ENCODE measurements around the gene DIPK1C. TPM values are rescaled to one million over a fixed set of nuclear protein-coding genes. Genes with fewer than 3 reads are reported as not detected.

Gene DIPK1C
- total and polyA plus RNA-seq, 9 of the 15 experiments (the other 6 are each of a cell fraction or from before 2014, with no cell fraction given), result 0.04 to 0.32 (median 0.15) TPM; not detected in 2

- BruUV-seq (replicated peaks), result no TSS peak
- POLR2A ChIA-PET, result no interaction called here
- Histone ChIP-seq H3K36me3 (ENCODE audit: control insufficient read depth, insufficient read depth, low read length) (no peaks in the 10 kb centered on the region), H3K9me3 (replicated peaks; ENCODE audit: control insufficient read depth, insufficient read depth, low read depth, low read length) (no peaks in the 10 kb centered on the region), H4K20me1 (replicated peaks; ENCODE audit: control insufficient read depth, insufficient read depth, low read length) (no peaks in the 10 kb centered on the region), H3K9me1 (ENCODE audit: control insufficient read depth, insufficient read depth, low read length) (no peaks in the 10 kb centered on the region), H3K79me2 (ENCODE audit: control insufficient read depth, insufficient read depth, low read length) (no peaks in the 10 kb centered on the region), H3K9ac (ENCODE audit: insufficient read depth in 1 of 2, low read depth in 2 of 2, low read length in 2 of 2) (peak overlapping the region; percentile 38 to 75; a peak in 2 of 4 replicates), H3K4me3 (no peak overlapping the region), H2AFZ (ENCODE audit: low read depth, low read length) (peak overlapping the region; percentile 81), H3K27me3 (ENCODE audit: control insufficient read depth in 2 of 2, insufficient read depth in 2 of 2, low read length in 2 of 2) (no peaks in the 10 kb centered on the region), H3K27ac (ENCODE audit: extremely low read depth, low read depth, low read length) (peak overlapping the region; percentile 74; the same call in 2 of the 3 replicates), H3K4me1 (replicated peaks in 1 of 2; ENCODE audit: control insufficient read depth in 2 of 2, insufficient read depth in 2 of 2, low read length in 2 of 2) (peaks cover 8 to 17% of the 10 kb centered on the region in 2 experiments; a peak in 4 of 5 replicates), H3K4me2 (ENCODE audit: insufficient read depth, low read length) (peak overlapping the region; percentile 73)
- CTCF ChIA-PET (ENCODE audit: low intra/inter-chr PET ratio), result no interaction called here
- ATAC-seq (peak; percentile 93), DNase-seq (ENCODE audit: extremely low read depth in 1 of 4, low spot score in 3 of 4) (peak; percentile 44 to 73 (median 50)), FAIRE-seq (peak; percentile 68)
- in situ Hi-C loops (cut with MboI), result no loop called here
- whole genome bisulfite sequencing (ENCODE audit: insufficient coverage, low coverage, missing lambda C conversion rate), result 0% methylated on average over 7 of the region's 7 CpGs
- intact Hi-C loops (cut with micrococcal nuclease), result no loop called here
- TF ChIP-seq, protein P1, sequence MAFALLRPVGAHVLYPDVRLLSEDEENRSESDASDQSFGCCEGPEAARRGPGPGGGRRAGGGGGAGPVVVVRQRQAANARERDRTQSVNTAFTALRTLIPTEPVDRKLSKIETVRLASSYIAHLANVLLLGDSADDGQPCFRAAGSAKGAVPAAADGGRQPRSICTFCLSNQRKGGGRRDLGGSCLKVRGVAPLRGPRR (CRISPR knock-in tag; IDR thresholded peaks at IDR 0.05), result no peak
- TF ChIP-seq, protein P2, sequence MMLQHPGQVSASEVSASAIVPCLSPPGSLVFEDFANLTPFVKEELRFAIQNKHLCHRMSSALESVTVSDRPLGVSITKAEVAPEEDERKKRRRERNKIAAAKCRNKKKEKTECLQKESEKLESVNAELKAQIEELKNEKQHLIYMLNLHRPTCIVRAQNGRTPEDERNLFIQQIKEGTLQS (IDR thresholded peaks at IDR 0.05), result peak; percentile 67; the same call in 1 of the 2 replicates
- TF ChIP-seq, protein P2 (CRISPR knock-in tag; conservative IDR thresholded peaks at IDR 0.05), result no peak
- TF ChIP-seq, protein P3, sequence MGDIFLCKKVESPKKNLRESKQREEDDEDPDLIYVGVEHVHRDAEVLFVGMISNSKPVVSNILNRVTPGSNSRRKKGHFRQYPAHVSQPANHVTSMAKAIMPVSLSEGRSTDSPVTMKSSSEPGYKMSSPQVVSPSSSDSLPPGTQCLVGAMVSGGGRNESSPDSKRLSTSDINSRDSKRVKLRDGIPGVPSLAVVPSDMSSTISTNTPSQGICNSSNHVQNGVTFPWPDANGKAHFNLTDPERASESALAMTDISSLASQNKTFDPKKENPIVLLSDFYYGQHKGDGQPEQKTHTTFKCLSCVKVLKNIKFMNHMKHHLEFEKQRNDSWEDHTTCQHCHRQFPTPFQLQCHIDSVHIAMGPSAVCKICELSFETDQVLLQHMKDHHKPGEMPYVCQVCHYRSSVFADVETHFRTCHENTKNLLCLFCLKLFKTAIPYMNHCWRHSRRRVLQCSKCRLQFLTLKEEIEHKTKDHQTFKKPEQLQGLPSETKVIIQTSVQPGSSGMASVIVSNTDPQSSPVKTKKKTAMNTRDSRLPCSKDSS (IDR thresholded peaks at IDR 0.05; ENCODE audit: low read depth, partially characterized antibody), result no peak
- TF ChIP-seq ARID3B (CRISPR knock-in tag; IDR thresholded peaks at IDR 0.05; ENCODE audit: borderline replicate concordance), result no peak
- no peak for TF ChIP-seq RBM25 (IDR thresholded peaks at IDR 0.05; ENCODE audit: low read depth, low read length, severe bottlenecking)
- TF ChIP-seq HIVEP1 (CRISPR knock-in tag; IDR thresholded peaks at IDR 0.05), result no peak
- TF ChIP-seq GTF2F1 (IDR thresholded peaks at IDR 0.05; ENCODE audit: low read depth, low read length), result no peak
- TF ChIP-seq SIRT6 (IDR thresholded peaks at IDR 0.05; ENCODE audit: low read depth, low read length), result no peak
- no peak for TF ChIP-seq E2F4 (CRISPR knock-in tag; IDR thresholded peaks at IDR 0.05; ENCODE audit: low read depth)
- peak; percentile 43; the same call in 1 of the 2 replicates for TF ChIP-seq SMARCC2 (IDR thresholded peaks at IDR 0.05; ENCODE audit: low read depth)
- TF ChIP-seq POLR2H (tag; IDR thresholded peaks at IDR 0.05; ENCODE audit: low read depth), result no peak
- TF ChIP-seq SMARCE1 (IDR thresholded peaks at IDR 0.05), result peak; percentile 81; the same call in 1 of the 2 replicates
- TF ChIP-seq STAG1 (CRISPR knock-in tag; IDR thresholded peaks at IDR 0.05; ENCODE audit: borderline replicate concordance), result no peak
- TF ChIP-seq FOSL1 (tag; conservative IDR thresholded peaks at IDR 0.05), result peak; percentile 82
- TF ChIP-seq PCBP2 (IDR thresholded peaks at IDR 0.05; ENCODE audit: low read depth, low read length, poor library complexity, severe bottlenecking), result no peak
- no peak for TF ChIP-seq SNAPC5 (CRISPR knock-in tag; IDR thresholded peaks at IDR 0.05)
Measured at GRCh38 chr18:74480149-74480651, 23.1 kb upstream of the DIPK1C start.
